Liver (tissue), 9 donors: ENCODE results near the gene BAHCC1. TPM values are rescaled to one million over a fixed set of nuclear protein-coding genes. Genes with fewer than 3 reads are reported as not detected.

Source experiments
- DNase-seq: peaks from one replicate; pipeline ENCODE4 v3.0.0-alpha.2; 2017; ENCODE audit warnings: low spot score
- H3K27ac ChIP-seq, 2 donors: one replicate each; pipeline ENCODE4 v1.7.0; 2013; ENCODE audit warnings: inconsistent platforms in 2 of 2, low read length in 2 of 2, control low read depth in 1 of 2, low read depth in 1 of 2, mild to moderate bottlenecking in 1 of 2
- H3K27me3 ChIP-seq, 4 donors: one replicate each; pipeline versions ENCODE4 v1.6.1 to v1.7.0; 2013; ENCODE audit warnings: low read length in 3 of 4, inconsistent platforms in 1 of 4, mild to moderate bottlenecking in 1 of 4, moderate library complexity in 1 of 4; ENCODE audit not compliant: control insufficient read depth in 4 of 4, insufficient read depth in 4 of 4
- H3K36me3 ChIP-seq, 4 donors: one replicate each; pipeline versions ENCODE4 v1.6.1 to v1.7.0; 2013; ENCODE audit warnings: low read length in 3 of 4, mild to moderate bottlenecking in 3 of 4, low read depth in 1 of 4, moderate library complexity in 1 of 4; ENCODE audit not compliant: control insufficient read depth in 4 of 4, insufficient read depth in 3 of 4
- H3K4me1 ChIP-seq, 4 donors: one replicate each; pipeline versions ENCODE4 v1.6.1 to v1.7.0; 2013; ENCODE audit warnings: low read length in 3 of 4, mild to moderate bottlenecking in 3 of 4, moderate library complexity in 1 of 4; ENCODE audit not compliant: control insufficient read depth in 4 of 4, insufficient read depth in 4 of 4
- H3K4me3 ChIP-seq, 3 donors: one replicate each; pipeline versions ENCODE4 v1.6.1 to v1.7.0; 2013; ENCODE audit warnings: low read length in 3 of 3, control low read depth in 1 of 3, low read depth in 1 of 3, mild to moderate bottlenecking in 1 of 3
- H3K9ac ChIP-seq, 2 donors: one replicate each; pipeline ENCODE4 v1.7.0; 2013; ENCODE audit warnings: low read length in 2 of 2, mild to moderate bottlenecking in 2 of 2, moderate library complexity in 2 of 2, control low read depth in 1 of 2, low read depth in 1 of 2
- H3K9me3 ChIP-seq, 4 donors: one replicate each; pipeline versions ENCODE4 v1.6.1 to v1.7.0; 2013; ENCODE audit warnings: low read length in 3 of 4; ENCODE audit not compliant: control insufficient read depth in 4 of 4
- ATF3 ChIP-seq: IDR thresholded peaks from 2 replicates; pipeline ENCODE4 v1.6.1; 2016; ENCODE audit warnings: antibody characterized with exemption
- CTCF ChIP-seq: fragments of 150-350 bp; IDR thresholded peaks from 2 replicates; pipeline ENCODE4 v1.5.1; 2017; ENCODE audit warnings: improper control_type of control experiment, low read depth, low read length; ENCODE audit not compliant: missing input control
- EGR1 ChIP-seq, 2 donors: IDR thresholded peaks; 2 replicates each; pipeline ENCODE4 v1.6.1; 2016 to 2018; ENCODE audit warnings: antibody characterized with exemption in 2 of 2, low read depth in 2 of 2
- FOXA1 ChIP-seq: IDR thresholded peaks from 2 replicates; pipeline ENCODE4 v1.6.1; 2016; ENCODE audit warnings: antibody characterized with exemption
- FOXA2 ChIP-seq: IDR thresholded peaks from 2 replicates; pipeline ENCODE4 v1.6.1; 2016; ENCODE audit warnings: antibody characterized with exemption
- GABPA ChIP-seq, 2 donors: IDR thresholded peaks in 1 of 2; conservative IDR thresholded peaks in 1 of 2; 2 replicates each; pipeline ENCODE4 v1.6.1; 2016; ENCODE audit warnings: antibody characterized with exemption in 2 of 2, mild to moderate bottlenecking in 1 of 2, moderate library complexity in 1 of 2
- HNF4A ChIP-seq, 2 donors: conservative IDR thresholded peaks; 2 replicates each; pipeline ENCODE4 v1.6.1; 2016; ENCODE audit warnings: antibody characterized with exemption in 2 of 2, mild to moderate bottlenecking in 2 of 2
- JUND ChIP-seq, 2 donors: IDR thresholded peaks; 2 replicates each; pipeline ENCODE4 v1.6.1; 2016; ENCODE audit warnings: antibody characterized with exemption in 2 of 2
- MAX ChIP-seq: IDR thresholded peaks from 2 replicates; pipeline ENCODE4 v1.6.1; 2016; ENCODE audit warnings: antibody characterized with exemption
- NR2F2 ChIP-seq: IDR thresholded peaks from 2 replicates; pipeline ENCODE4 v1.6.1; 2016; ENCODE audit warnings: antibody characterized with exemption
- RAD21 ChIP-seq, 2 donors: IDR thresholded peaks; 2 replicates each; pipeline ENCODE4 v1.6.1; 2016; ENCODE audit warnings: antibody characterized with exemption in 2 of 2, mild to moderate bottlenecking in 2 of 2
- REST ChIP-seq: IDR thresholded peaks from 2 replicates; pipeline ENCODE4 v1.6.1; 2016; ENCODE audit warnings: antibody characterized with exemption, mild to moderate bottlenecking
- RXRA ChIP-seq, 2 donors: IDR thresholded peaks; 2 replicates each; pipeline ENCODE4 v1.6.1; 2017 to 2018; ENCODE audit warnings: antibody characterized with exemption in 2 of 2, mild to moderate bottlenecking in 1 of 2
- SP1 ChIP-seq: IDR thresholded peaks from 2 replicates; pipeline ENCODE4 v1.6.1; 2018; ENCODE audit warnings: antibody characterized with exemption, mild to moderate bottlenecking
- YY1 ChIP-seq: IDR thresholded peaks from 2 replicates; pipeline ENCODE4 v1.6.1; 2016; ENCODE audit warnings: antibody characterized with exemption, mild to moderate bottlenecking
- ZBTB33 ChIP-seq: IDR thresholded peaks from 2 replicates; pipeline ENCODE4 v1.6.1; 2016; ENCODE audit warnings: antibody characterized with exemption
- WGBS: extraction: QIAGEN DNeasy Blood & Tissue Kit; methylation state at CpG from one replicate; pipeline ENCODE4 v1.1.7; 2013; 5-methylcytosine and 5-hydroxymethylcytosine counted together
- polyA plus RNA-seq, 2 donors: library from polyadenylated mRNA; stranded (reverse) in 1 of 2; unstranded in 1 of 2; fragments of 200-250 nt in 1 of 2; fragments of >200 nt in 1 of 2; fragmentation: Nextera tagmentation in 1 of 2; extraction: Ambion mirVana in 1 of 2; gene quantifications; one replicate each; pipeline versions ENCODE4 v1.2.1 to v1.2.3, GENCODE V29; 2013 to 2015
- total RNA-seq, 2 donors: library from RNA; depleted of rRNA; stranded (reverse); fragments of >200 nt; gene quantifications; one replicate each; pipeline ENCODE4 v1.2.3, GENCODE V29; 2014
- donor health status: healthy.
- donor health status: healthy.
- donor health status: healthy.
- donor health status: healthy.
- donor health status: healthy.

The BAHCC1 gene
- total and polyA plus RNA-seq, 4 donors, result 0.76 to 3.9 (median 2.5) TPM

GRCh38 chr17:81435652-81436293, 40.5 kb downstream of the BAHCC1 start (continued):
- no peak for TF ChIP-seq CTCF
- no peak for TF ChIP-seq YY1
- no peak for TF ChIP-seq FOXA2
- no peak for TF ChIP-seq RXRA (IDR thresholded peaks at IDR 0.05)
- TF ChIP-seq FOXA1, result no peak
- TF ChIP-seq RAD21 (IDR thresholded peaks at IDR 0.05), result no peak
- TF ChIP-seq JUND (IDR thresholded peaks at IDR 0.05), result no peak

GRCh38 chr17:81436294-81436849, 41.1 kb downstream of the BAHCC1 start:
- DNase-seq, result no peak
- H3K27me3 ChIP-seq, result no peaks in the 10 kb centered on the region
- H3K9me3 ChIP-seq, result no peaks in the 10 kb centered on the region
- H3K4me1 ChIP-seq, result peaks cover 1 to 9% (median 8%) of the 10 kb centered on the region in 4 donors
- no peaks in the 10 kb centered on the region for H3K36me3 ChIP-seq
- WGBS, result 73% methylated on average over 19 of the region's 19 CpGs
- no peak overlapping the region for H3K9ac ChIP-seq
- no peak overlapping the region for H3K4me3 ChIP-seq
- TF ChIP-seq NR2F2 (peak; percentile 11), ZBTB33 (no peak)
- peak overlapping the region in 1 of 2 donors; percentile 28 for H3K27ac ChIP-seq

- Histone ChIP-seq H3K27ac (no peak overlapping the region), H3K9me3 (no peaks in the 10 kb centered on the region), H3K4me1 (peaks cover under 1 to 1% (median under 1%) of the 10 kb centered on the region in 4 donors), H3K36me3 (no peaks in the 10 kb centered on the region), H3K9ac (no peak overlapping the region), H3K27me3 (no peaks in the 10 kb centered on the region), H3K4me3 (no peak overlapping the region)
- no peak for DNase-seq
- WGBS, result 81% methylated on average over 10 of the region's 10 CpGs
- TF ChIP-seq ATF3, result no peak
- TF ChIP-seq GABPA (IDR thresholded peaks at IDR 0.05 in 1 of 2, conservative IDR thresholded peaks at IDR 0.05 in 1 of 2), result no peak
- TF ChIP-seq EGR1 (IDR thresholded peaks at IDR 0.05; ENCODE audit: low read depth in 2 of 2), result no peak
- TF ChIP-seq MAX, result no peak
- no peak for TF ChIP-seq RXRA (IDR thresholded peaks at IDR 0.05)
- no peak for TF ChIP-seq NR2F2
- no peak for TF ChIP-seq ZBTB33
- no peak for TF ChIP-seq HNF4A (conservative IDR thresholded peaks at IDR 0.05)
- no peak for TF ChIP-seq REST
- no peak for TF ChIP-seq CTCF
- TF ChIP-seq FOXA1, result no peak
- TF ChIP-seq SP1, result no peak
- TF ChIP-seq JUND (IDR thresholded peaks at IDR 0.05), result no peak
- no peak for TF ChIP-seq FOXA2
Observed at GRCh38 chr17:81437191-81437651, 42.0 kb downstream of the BAHCC1 start.
